ENCODE data around the gene NFKBIA. TPM values are rescaled to one million over a fixed set of nuclear protein-coding genes. Genes with fewer than 3 reads are reported as not detected.

The NFKBIA gene, protein sequence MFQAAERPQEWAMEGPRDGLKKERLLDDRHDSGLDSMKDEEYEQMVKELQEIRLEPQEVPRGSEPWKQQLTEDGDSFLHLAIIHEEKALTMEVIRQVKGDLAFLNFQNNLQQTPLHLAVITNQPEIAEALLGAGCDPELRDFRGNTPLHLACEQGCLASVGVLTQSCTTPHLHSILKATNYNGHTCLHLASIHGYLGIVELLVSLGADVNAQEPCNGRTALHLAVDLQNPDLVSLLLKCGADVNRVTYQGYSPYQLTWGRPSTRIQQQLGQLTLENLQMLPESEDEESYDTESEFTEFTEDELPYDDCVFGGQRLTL
- 103 and 180 TPM in 2 replicates for total RNA-seq

DNA sequence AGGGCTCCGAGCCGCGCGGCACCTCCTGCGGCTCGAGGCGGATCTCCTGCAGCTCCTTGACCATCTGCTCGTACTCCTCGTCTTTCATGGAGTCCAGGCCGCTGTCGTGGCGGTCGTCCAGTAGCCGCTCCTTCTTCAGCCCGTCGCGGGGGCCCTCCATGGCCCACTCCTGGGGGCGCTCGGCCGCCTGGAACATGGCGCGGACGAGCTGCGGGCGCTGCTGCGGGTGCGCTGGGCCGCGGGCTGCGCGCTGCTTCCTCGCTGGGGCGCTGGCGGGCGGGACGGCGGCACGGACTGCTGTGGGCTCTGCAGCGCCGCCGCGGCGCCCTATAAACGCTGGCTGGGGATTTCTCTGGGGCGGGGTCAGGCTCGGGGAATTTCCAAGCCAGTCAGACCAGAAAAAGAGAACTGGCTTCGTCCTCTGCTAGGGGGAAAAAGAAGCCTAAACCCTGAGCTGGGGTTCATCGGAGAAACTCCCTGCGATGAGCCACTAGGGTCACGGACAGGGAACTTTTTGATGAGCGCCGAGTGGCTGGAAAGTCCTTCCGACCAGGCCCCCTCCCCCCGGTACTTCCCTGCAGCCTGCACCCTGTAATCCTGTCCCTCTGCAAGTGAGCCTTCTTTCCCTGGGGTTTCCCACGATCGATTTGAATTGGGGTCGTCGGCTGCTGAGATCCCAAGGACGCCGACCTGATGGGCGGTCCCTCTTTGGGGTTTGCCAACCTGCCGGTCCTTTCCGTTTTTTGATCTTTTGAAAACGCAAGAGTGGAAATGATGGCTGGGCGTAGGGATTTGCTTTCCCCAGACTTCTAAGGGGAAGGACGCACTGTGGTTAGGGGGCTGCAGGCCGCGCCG is at the start of gene NFKBIA:
Gene NFKBIA (minus strand): TSS at position 301 of the 855 bp plus-strand sequence. CDS start 105 bp downstream, at position 196.

Other genes with a start within 250 kb of the NFKBIA start
- gene PSMA6, start 112.4 kb downstream of the NFKBIA start, total RNA-seq: 122 and 153 TPM in 2 replicates
- not detected in 2 replicates for gene INSM2, start 129.4 kb upstream of the NFKBIA start, total RNA-seq